Activated CD8-positive, alpha-beta memory T cell treated with anti-CD3 and anti-CD28 coated beads, Interleukin-2, amount 50 U/mL, for 24 hours (primary cell): ENCODE data around the gene KLHL36.

Source experiments
- DNase-seq: peaks from one replicate; pipeline ENCODE4 v3.0.0-alpha.2; 2020; ENCODE audit errors: extremely low read depth

KLHL36 gene

GRCh38 chr16:84647828-84648594 lies at the start of gene KLHL36:
KLHL36 (plus strand) TSS chr16:84648511; CDS start chr16:84650868, 2,357 bp downstream.
- DNase-seq: peak; percentile 9

GRCh38 chr16:84599521-84600202 lies 48.6 kb upstream of the KLHL36 start:
- DNase-seq: no peak

GRCh38 chr16:84600343-84601229 lies 47.7 kb upstream of the KLHL36 start:
- DNase-seq: no peak

- peak; percentile 40 for DNase-seq
Measured at GRCh38 chr16:84603140-84603816, 45.0 kb upstream of the KLHL36 start.

GRCh38 chr16:84603940-84604339 lies 44.4 kb upstream of the KLHL36 start:
- DNase-seq: no peak

- no peak for DNase-seq
Measured at GRCh38 chr16:84604477-84605013, 43.8 kb upstream of the KLHL36 start.

- no peak for DNase-seq
Measured at GRCh38 chr16:84605339-84605848, 42.9 kb upstream of the KLHL36 start.

- no peak for DNase-seq
Measured at GRCh38 chr16:84606081-84606875, 42.0 kb upstream of the KLHL36 start.

- no peak for DNase-seq
Measured at GRCh38 chr16:84607061-84607460, 41.2 kb upstream of the KLHL36 start.

GRCh38 chr16:84607694-84608093 lies 40.6 kb upstream of the KLHL36 start:
- no peak for DNase-seq

GRCh38 chr16:84608282-84608681 lies 40.0 kb upstream of the KLHL36 start:
- no peak for DNase-seq

GRCh38 chr16:84609563-84610177 lies 38.6 kb upstream of the KLHL36 start:
- no peak for DNase-seq

GRCh38 chr16:84610376-84610775 lies 37.9 kb upstream of the KLHL36 start:
- no peak for DNase-seq

GRCh38 chr16:84611041-84611440 lies 37.3 kb upstream of the KLHL36 start:
- DNase-seq: no peak

GRCh38 chr16:84612686-84613085 lies 35.6 kb upstream of the KLHL36 start:
- no peak for DNase-seq

GRCh38 chr16:84613408-84614072 lies 34.8 kb upstream of the KLHL36 start:
- no peak for DNase-seq

- no peak for DNase-seq
Measured at GRCh38 chr16:84614073-84614459, 34.2 kb upstream of the KLHL36 start.

GRCh38 chr16:84614623-84614967 lies 33.7 kb upstream of the KLHL36 start:
- no peak for DNase-seq
